ENCODE measurements around the gene POPDC2. TPM values are rescaled to one million over a fixed set of nuclear protein-coding genes. Genes with fewer than 3 reads are reported as not detected.
A peak's percentile ranks its signal among the peaks of the same experiment; 100 is the strongest.

Gene POPDC2
- total and polyA plus RNA-seq, 8 donors, result 1.3 to 6.6 (median 4.8) TPM

- peak overlapping the region in 1 of 2 donors; percentile 74 for H3K27ac ChIP-seq
- intact Hi-C loops (cut with DNase I), result no loop called here
- no peak for ATAC-seq
Measured at GRCh38 chr3:119631516-119631915, 28.9 kb downstream of the POPDC2 start.

GRCh38 chr3:119630880-119631329, 29.5 kb downstream of the POPDC2 start:
- ATAC-seq, result peak; percentile 41
- Histone ChIP-seq H3K27ac (peak overlapping the region; percentile 61 to 74), H3K36me3 (no peaks in the 10 kb centered on the region)

More at GRCh38 chr3:119631516-119631915, 28.9 kb downstream of the POPDC2 start:
- Histone ChIP-seq H3K36me3 (no peaks in the 10 kb centered on the region), H3K4me1 (peaks cover 11 to 56% of the 10 kb centered on the region in 2 donors), H3K27me3 (no peaks in the 10 kb centered on the region), H3K4me3 (no peak overlapping the region), H3K9me3 (no peaks in the 10 kb centered on the region)
- no peak for TF ChIP-seq CTCF (IDR thresholded peaks at IDR 0.05)
- no peak for DNase-seq

GRCh38 chr3:119630128-119630879, 30.1 kb downstream of the POPDC2 start:
- DNase-seq (no peak), ATAC-seq (peak; percentile 67)
- TF ChIP-seq CTCF (IDR thresholded peaks at IDR 0.05), result no peak
- peaks cover 11 to 56% of the 10 kb centered on the region in 2 donors for H3K4me1 ChIP-seq
- no peaks in the 10 kb centered on the region for H3K27me3 ChIP-seq
- H3K36me3 ChIP-seq, result no peaks in the 10 kb centered on the region
- H3K9me3 ChIP-seq, result no peaks in the 10 kb centered on the region
- no peak overlapping the region for H3K4me3 ChIP-seq
- peak overlapping the region; percentile 61 to 74 for H3K27ac ChIP-seq
- intact Hi-C loops (cut with DNase I), result no loop called here

More at GRCh38 chr3:119630880-119631329, 29.5 kb downstream of the POPDC2 start:
- no peak overlapping the region for H3K4me3 ChIP-seq
- no peaks in the 10 kb centered on the region for H3K27me3 ChIP-seq
- peaks cover 11 to 56% of the 10 kb centered on the region in 2 donors for H3K4me1 ChIP-seq
- no peak for DNase-seq
- no peaks in the 10 kb centered on the region for H3K9me3 ChIP-seq
- no peak for TF ChIP-seq CTCF (IDR thresholded peaks at IDR 0.05)
- intact Hi-C loops (cut with DNase I), result no loop called here

- intact Hi-C loops (cut with DNase I), result no loop called here
- no peak for TF ChIP-seq CTCF (IDR thresholded peaks at IDR 0.05)
- Histone ChIP-seq H3K27ac (peak overlapping the region; percentile 61 to 74), H3K36me3 (no peaks in the 10 kb centered on the region), H3K4me1 (peaks cover 11 to 56% of the 10 kb centered on the region in 2 donors), H3K27me3 (no peaks in the 10 kb centered on the region), H3K9me3 (no peaks in the 10 kb centered on the region), H3K4me3 (no peak overlapping the region)
- ATAC-seq (peak; percentile 45), DNase-seq (no peak)
Measured at GRCh38 chr3:119628816-119629445, 31.5 kb downstream of the POPDC2 start.

GRCh38 chr3:119628390-119628789, 32.0 kb downstream of the POPDC2 start:
- TF ChIP-seq CTCF (IDR thresholded peaks at IDR 0.05), result no peak
- H3K27me3 ChIP-seq, result no peaks in the 10 kb centered on the region
- H3K27ac ChIP-seq, result peak overlapping the region; percentile 61 to 74
- H3K36me3 ChIP-seq, result no peaks in the 10 kb centered on the region
- peak; percentile 17 for ATAC-seq
- peaks cover 11 to 56% of the 10 kb centered on the region in 2 donors for H3K4me1 ChIP-seq
- H3K9me3 ChIP-seq, result no peaks in the 10 kb centered on the region
- intact Hi-C loops (cut with DNase I), result no loop called here
- no peak for DNase-seq
- H3K4me3 ChIP-seq, result no peak overlapping the region
